Measurements from ENCODE around the gene COPG1. TPM values are rescaled to one million over a fixed set of nuclear protein-coding genes. Genes with fewer than 3 reads are reported as not detected.

Gene COPG1
- total RNA-seq, 1 experiment from 2014 or later, result 191 TPM

Other genes starting within 250 kb of the COPG1 start
- 1.5 and 2.8 TPM in 2 replicates for gene EFCC1, start 248.3 kb upstream of the COPG1 start, total RNA-seq (2014; rRNA removed; shearing (Covaris generic))
- not detected in 2 replicates for gene GP9, start 188.8 kb upstream of the COPG1 start, total RNA-seq (2014; rRNA removed; shearing (Covaris generic))
- 7.9 and 12.1 TPM in 2 replicates for gene RAB43, start 127.8 kb upstream of the COPG1 start, total RNA-seq (2014; rRNA removed; shearing (Covaris generic))
- gene ISY1, start 88.5 kb upstream of the COPG1 start, total RNA-seq (2014; rRNA removed; shearing (Covaris generic)), result 40.5 and 57.3 TPM in 2 replicates
- gene CNBP, start 65.7 kb upstream of the COPG1 start, total RNA-seq (2014; rRNA removed; shearing (Covaris generic)), result 215 and 258 TPM in 2 replicates
- 22.2 and 25.6 TPM in 2 replicates for gene HMCES, start 29.3 kb downstream of the COPG1 start, total RNA-seq (2014; rRNA removed; shearing (Covaris generic))
- gene EFCAB12, start 179.0 kb downstream of the COPG1 start, total RNA-seq (2014; rRNA removed; shearing (Covaris generic)), result 0.03 TPM in 1 of 2 replicates, not detected in the other
- gene MBD4, start 190.3 kb downstream of the COPG1 start, total RNA-seq (2014; rRNA removed; shearing (Covaris generic)), result 15.2 and 23.6 TPM in 2 replicates
- 13.3 and 14.4 TPM in 2 replicates for gene IFT122, start 190.6 kb downstream of the COPG1 start, total RNA-seq (2014; rRNA removed; shearing (Covaris generic))